Measurements from ENCODE around the gene MVP. TPM values are rescaled to one million over a fixed set of nuclear protein-coding genes. Genes with fewer than 3 reads are reported as not detected.
"Not testable (repeated sequence)": the region's sequence is repeated elsewhere in the genome, so short reads cannot be mapped to it uniquely, and the experiment has no call there.

Gene MVP
- total and polyA plus RNA-seq, 5 donors from 2014 or later, result 116 to 163 (median 143) TPM

GRCh38 chr16:29784157-29784556 lies 36.1 kb upstream of the MVP start:
- Mint-ChIP-seq H3K9me3 (no peaks in the 10 kb centered on the region), H3K36me3 (no peaks in the 10 kb centered on the region), H3K27ac (peak overlapping the region; percentile 26 to 79 (median 78)), H3K4me3 (peak overlapping the region in 1 of 4 donors; percentile 4), H3K27me3 (peaks cover 15% of the 10 kb centered on the region), H3K4me1 (peaks cover 10 to 24% (median 13%) of the 10 kb centered on the region in 4 donors)
- H3K27me3 ChIP-seq (ENCODE audit: control insufficient read depth, insufficient read depth, low read length), result peaks cover 2% of the 10 kb centered on the region
- H3K4me1 ChIP-seq (ENCODE audit: control insufficient read depth, insufficient read depth, low read length, poor library complexity, severe bottlenecking), result peaks cover 15% of the 10 kb centered on the region
- DNase-seq (peak in 1 of 3 donors; percentile 51), ATAC-seq (ENCODE audit: low read depth in 2 of 2) (peak; percentile 26 to 55)
- no peak overlapping the region for H3K27ac ChIP-seq (ENCODE audit: insufficient read depth, low read length, poor library complexity, severe bottlenecking)
- peak overlapping the region; percentile 40 for H3K4me3 ChIP-seq (ENCODE audit: low read depth, low read length)
- no peaks in the 10 kb centered on the region for H3K9me3 ChIP-seq (ENCODE audit: control insufficient read depth in 2 of 2, low read length in 2 of 2)
- H3K36me3 ChIP-seq (ENCODE audit: control insufficient read depth, insufficient read depth, low read length), result no peaks in the 10 kb centered on the region

GRCh38 chr16:29784901-29785500 lies 35.3 kb upstream of the MVP start:
- peak overlapping the region; percentile 71 to 80 (median 78) for H3K4me3 Mint-ChIP-seq
- peak; percentile 86 to 90 for ATAC-seq (ENCODE audit: low read depth in 2 of 2)
- Histone ChIP-seq H3K36me3 (ENCODE audit: control insufficient read depth, insufficient read depth, low read length) (no peaks in the 10 kb centered on the region), H3K9me3 (ENCODE audit: control insufficient read depth in 2 of 2, low read length in 2 of 2) (no peaks in the 10 kb centered on the region), H3K27ac (ENCODE audit: insufficient read depth, low read length, poor library complexity, severe bottlenecking) (no peak overlapping the region), H3K4me1 (ENCODE audit: control insufficient read depth, insufficient read depth, low read length, poor library complexity, severe bottlenecking) (peaks cover 21% of the 10 kb centered on the region), H3K4me3 (ENCODE audit: low read depth, low read length) (peak overlapping the region; percentile 60), H3K27me3 (ENCODE audit: control insufficient read depth, insufficient read depth, low read length) (peaks cover 2% of the 10 kb centered on the region)
- peaks cover 15% of the 10 kb centered on the region for H3K27me3 Mint-ChIP-seq
- peak; percentile 56 to 80 (median 70) for DNase-seq
- H3K4me1 Mint-ChIP-seq, result peaks cover 10 to 28% (median 15%) of the 10 kb centered on the region in 4 donors
- peak overlapping the region; percentile 77 to 79 (median 78) for H3K27ac Mint-ChIP-seq
- no peaks in the 10 kb centered on the region for H3K36me3 Mint-ChIP-seq
- H3K9me3 Mint-ChIP-seq, result no peaks in the 10 kb centered on the region

- not testable (repeated sequence) for H3K27ac Mint-ChIP-seq; H3K4me3 ChIP-seq (ENCODE audit: low read depth, low read length); H3K36me3 ChIP-seq (ENCODE audit: control insufficient read depth, insufficient read depth, low read length); H3K4me3 Mint-ChIP-seq; H3K27me3 ChIP-seq (ENCODE audit: control insufficient read depth, insufficient read depth, low read length); DNase-seq; H3K9me3 ChIP-seq (ENCODE audit: control insufficient read depth in 2 of 2, low read length in 2 of 2); H3K9me3 Mint-ChIP-seq; H3K36me3 Mint-ChIP-seq; H3K27ac ChIP-seq (ENCODE audit: insufficient read depth, low read length, poor library complexity, severe bottlenecking); ATAC-seq (ENCODE audit: low read depth in 2 of 2)
- H3K4me1 ChIP-seq (ENCODE audit: control insufficient read depth, insufficient read depth, low read length, poor library complexity, severe bottlenecking), result peaks cover 35% of the 10 kb centered on the region
- H3K4me1 Mint-ChIP-seq, result peaks cover 15 to 49% (median 22%) of the 10 kb centered on the region in 4 donors
- H3K27me3 Mint-ChIP-seq, result peaks cover 22% of the 10 kb centered on the region
Measured at GRCh38 chr16:29787155-29787554, 33.1 kb upstream of the MVP start.

GRCh38 chr16:29789775-29790182 lies 30.5 kb upstream of the MVP start:
- H3K4me1 ChIP-seq (ENCODE audit: control insufficient read depth, insufficient read depth, low read length, poor library complexity, severe bottlenecking), result peaks cover 46% of the 10 kb centered on the region
- Mint-ChIP-seq H3K4me1 (peaks cover 23 to 54% (median 34%) of the 10 kb centered on the region in 4 donors), H3K27me3 (peaks cover 11% of the 10 kb centered on the region), H3K36me3 (peaks cover 6% of the 10 kb centered on the region), H3K27ac (peak overlapping the region; percentile 97 to 99 (median 98)), H3K4me3 (peak overlapping the region; percentile 96 to 100 (median 98)), H3K9me3 (no peaks in the 10 kb centered on the region)
- H3K4me3 ChIP-seq (ENCODE audit: low read depth, low read length), result peak overlapping the region; percentile 77
- no peak for DNase-seq
- no peaks in the 10 kb centered on the region for H3K27me3 ChIP-seq (ENCODE audit: control insufficient read depth, insufficient read depth, low read length)
- no peak for ATAC-seq (ENCODE audit: low read depth in 2 of 2)
- no peaks in the 10 kb centered on the region for H3K9me3 ChIP-seq (ENCODE audit: control insufficient read depth in 2 of 2, low read length in 2 of 2)
- H3K27ac ChIP-seq (ENCODE audit: insufficient read depth, low read length, poor library complexity, severe bottlenecking), result peak overlapping the region; percentile 78
- peaks cover 3% of the 10 kb centered on the region for H3K36me3 ChIP-seq (ENCODE audit: control insufficient read depth, insufficient read depth, low read length)

- Histone ChIP-seq H3K4me1 (ENCODE audit: control insufficient read depth, insufficient read depth, low read length, poor library complexity, severe bottlenecking) (peaks cover 40% of the 10 kb centered on the region), H3K27me3 (ENCODE audit: control insufficient read depth, insufficient read depth, low read length) (no peaks in the 10 kb centered on the region), H3K4me3 (ENCODE audit: low read depth, low read length) (peak within 1 kb of the TSS; percentile 93), H3K27ac (ENCODE audit: insufficient read depth, low read length, poor library complexity, severe bottlenecking) (peak within 1 kb of the TSS; percentile 82), H3K9me3 (ENCODE audit: control insufficient read depth in 2 of 2, low read length in 2 of 2) (no peaks in the 10 kb centered on the region), H3K36me3 (ENCODE audit: control insufficient read depth, insufficient read depth, low read length) (peaks cover 3% of the 10 kb centered on the region)
- ATAC-seq (ENCODE audit: low read depth in 2 of 2) (peak; percentile 91 to 94), DNase-seq (peak; percentile 100)
- Mint-ChIP-seq H3K36me3 (peaks cover 6% of the 10 kb centered on the region), H3K4me3 (peak within 1 kb of the TSS; percentile 96 to 100 (median 98)), H3K4me1 (peaks cover 18 to 49% (median 32%) of the 10 kb centered on the region in 4 donors), H3K27me3 (peaks cover 10% of the 10 kb centered on the region), H3K27ac (peak within 1 kb of the TSS; percentile 97 to 99 (median 98)), H3K9me3 (no peaks in the 10 kb centered on the region)
Measured at GRCh38 chr16:29790183-29790948, 29.9 kb upstream of the MVP start, which contains the start of gene KIF22. KIF22 (plus strand) TSS chr16:29790751; CDS start chr16:29790760, 9 bp downstream.

GRCh38 chr16:29790949-29791844 lies 29.1 kb upstream of the MVP start:
- H3K9me3 ChIP-seq (ENCODE audit: control insufficient read depth in 2 of 2, low read length in 2 of 2), result no peaks in the 10 kb centered on the region
- DNase-seq (peak in 1 of 3 donors; percentile 37), ATAC-seq (ENCODE audit: low read depth in 2 of 2) (peak; percentile 0 to 2)
- peak overlapping the region; percentile 91 to 98 (median 97) for H3K27ac Mint-ChIP-seq
- H3K4me1 ChIP-seq (ENCODE audit: control insufficient read depth, insufficient read depth, low read length, poor library complexity, severe bottlenecking), result peaks cover 36% of the 10 kb centered on the region
- peaks cover 16 to 45% (median 32%) of the 10 kb centered on the region in 4 donors for H3K4me1 Mint-ChIP-seq
- H3K27me3 Mint-ChIP-seq, result peaks cover 8% of the 10 kb centered on the region
- H3K9me3 Mint-ChIP-seq, result no peaks in the 10 kb centered on the region
- peak overlapping the region; percentile 82 for H3K27ac ChIP-seq (ENCODE audit: insufficient read depth, low read length, poor library complexity, severe bottlenecking)
- no peaks in the 10 kb centered on the region for H3K27me3 ChIP-seq (ENCODE audit: control insufficient read depth, insufficient read depth, low read length)
- H3K36me3 Mint-ChIP-seq, result peaks cover 6% of the 10 kb centered on the region
- H3K4me3 Mint-ChIP-seq, result peak overlapping the region; percentile 96 to 100 (median 98)
- peaks cover 3% of the 10 kb centered on the region for H3K36me3 ChIP-seq (ENCODE audit: control insufficient read depth, insufficient read depth, low read length)
- peak overlapping the region; percentile 93 for H3K4me3 ChIP-seq (ENCODE audit: low read depth, low read length)

Data from CD4-positive, CD25-positive, alpha-beta regulatory T cell (primary cell).